Stimulated activated CD8-positive, alpha-beta memory T cell treated with anti-CD3 and anti-CD28 coated beads, Interleukin-12 subunit alpha, Interleukin-12 subunit beta, amount 100 ng/mL, for 1 hour (primary cell): ENCODE measurements around the gene BACH1.
"Not testable (repeated sequence)": the region's sequence is repeated elsewhere in the genome, so short reads cannot be mapped to it uniquely, and the experiment has no call there.

Experiments used
- DNase-seq: peaks from one replicate; pipeline ENCODE4 v3.0.0-alpha.2; 2020; ENCODE audit warnings: low read depth

BACH1 gene

GRCh38 chr21:29298348-29299045 is at the start of gene BACH1:
TSS of gene BACH1 (plus strand) at chr21:29298922. CDS start at chr21:29321281, 22,359 bp downstream.
- peak; percentile 83 for DNase-seq

- not testable (repeated sequence) for DNase-seq
Measured at GRCh38 chr21:29249289-29249688, 49.4 kb upstream of the BACH1 start.

GRCh38 chr21:29250636-29251035 is 48.1 kb upstream of the BACH1 start:
- DNase-seq = no peak

- DNase-seq = not testable (repeated sequence)
Measured at GRCh38 chr21:29253861-29254260, 44.9 kb upstream of the BACH1 start.

GRCh38 chr21:29254550-29254949 is 44.2 kb upstream of the BACH1 start:
- DNase-seq = no peak

GRCh38 chr21:29256126-29256910 is 42.4 kb upstream of the BACH1 start:
- no peak for DNase-seq

GRCh38 chr21:29257701-29258100 is 41.0 kb upstream of the BACH1 start:
- no peak for DNase-seq

GRCh38 chr21:29258626-29259338 is 39.9 kb upstream of the BACH1 start:
- no peak for DNase-seq

GRCh38 chr21:29260461-29260860 is 38.3 kb upstream of the BACH1 start:
- no peak for DNase-seq

- no peak for DNase-seq
Measured at GRCh38 chr21:29261555-29262540, 36.9 kb upstream of the BACH1 start.

GRCh38 chr21:29264721-29265120 is 34.0 kb upstream of the BACH1 start:
- no peak for DNase-seq

- DNase-seq = no peak
Measured at GRCh38 chr21:29265690-29266479, 32.8 kb upstream of the BACH1 start.

- DNase-seq = no peak
Measured at GRCh38 chr21:29267666-29268065, 31.1 kb upstream of the BACH1 start.

- DNase-seq = no peak
Measured at GRCh38 chr21:29271927-29272333, 26.8 kb upstream of the BACH1 start.

GRCh38 chr21:29277442-29277841 is 21.3 kb upstream of the BACH1 start:
- DNase-seq = no peak

GRCh38 chr21:29279558-29279957 is 19.2 kb upstream of the BACH1 start:
- DNase-seq = no peak

GRCh38 chr21:29281801-29282200 is 16.9 kb upstream of the BACH1 start:
- not testable (repeated sequence) for DNase-seq

GRCh38 chr21:29287383-29287782 is 11.3 kb upstream of the BACH1 start:
- no peak for DNase-seq

GRCh38 chr21:29288239-29288638 is 10.5 kb upstream of the BACH1 start:
- no peak for DNase-seq

GRCh38 chr21:29289317-29289716 is 9.4 kb upstream of the BACH1 start:
- no peak for DNase-seq

- DNase-seq = no peak
Measured at GRCh38 chr21:29290240-29290639, 8.5 kb upstream of the BACH1 start.
